HEK293T (cell line): Measurements from ENCODE around the gene TMCC3.
"Not testable (repeated sequence)": the region's sequence is repeated elsewhere in the genome, so short reads cannot be mapped to it uniquely, and the experiment has no call there.

Source experiments
- CTCF ChIA-PET: fragments of 350-600 bp; formaldehyde crosslinking; extraction: SDS; loops from one replicate; lab custom pipeline; 2021; ENCODE audit warnings: antibody characterized with exemption, inconsistent platforms; lab: Yijun Ruan, JAX
- POLR2A ChIA-PET: fragments of 350-600 bp; formaldehyde crosslinking; extraction: SDS; loops from one replicate; lab custom pipeline; 2020; ENCODE audit warnings: antibody characterized with exemption, inconsistent platforms; lab: Yijun Ruan, JAX
- DNase-seq: peaks from one replicate; pipeline ENCODE4 v3.0.0; 2012; ENCODE audit warnings: mixed read lengths; ENCODE audit errors: extremely low spot score
- ARNT ChIP-seq: fragments of 450-650 bp; IDR thresholded peaks from 2 replicates; pipeline ENCODE4 v1.6.1; 2017; ENCODE audit warnings: mild to moderate bottlenecking
- BHLHE40 ChIP-seq: fragments of 450-650 bp; IDR thresholded peaks from 2 replicates; pipeline ENCODE4 v1.6.1; 2016; ENCODE audit warnings: mild to moderate bottlenecking, moderate library complexity, borderline replicate concordance
- CTBP1 ChIP-seq: fragments of 450-650 bp; IDR thresholded peaks from 2 replicates; pipeline ENCODE4 v1.6.1; 2016; ENCODE audit warnings: borderline replicate concordance
- ELF4 ChIP-seq: fragments of 450-650 bp; IDR thresholded peaks from 2 replicates; pipeline ENCODE4 v1.6.1; 2017; ENCODE audit warnings: antibody characterized with exemption
- FOXA1 ChIP-seq: fragments of 450-650 bp; IDR thresholded peaks from 2 replicates; pipeline ENCODE4 v1.6.1; 2016; ENCODE audit warnings: mild to moderate bottlenecking
- FOXK2 ChIP-seq: fragments of 450-650 bp; IDR thresholded peaks from 2 replicates; pipeline ENCODE4 v1.6.1; 2016; ENCODE audit warnings: mild to moderate bottlenecking
- FOXM1 ChIP-seq: fragments of 450-650 bp; IDR thresholded peaks from 2 replicates; pipeline ENCODE4 v1.6.1; 2017; ENCODE audit warnings: mild to moderate bottlenecking, borderline replicate concordance
- HDGF ChIP-seq: fragments of 450-650 bp; IDR thresholded peaks from 2 replicates; pipeline ENCODE4 v1.6.1; 2017; ENCODE audit warnings: antibody characterized with exemption, borderline replicate concordance
- L3MBTL2 ChIP-seq: fragments of 450-650 bp; conservative IDR thresholded peaks from 2 replicates; pipeline ENCODE4 v1.6.1; 2016; ENCODE audit warnings: mild to moderate bottlenecking
- LEF1 ChIP-seq: fragments of 450-650 bp; IDR thresholded peaks from 2 replicates; pipeline ENCODE4 v1.6.1; 2017; ENCODE audit warnings: mild to moderate bottlenecking, borderline replicate concordance
- NFRKB ChIP-seq: fragments of 450-650 bp; IDR thresholded peaks from 2 replicates; pipeline ENCODE4 v1.6.1; 2016; ENCODE audit warnings: mild to moderate bottlenecking, moderate library complexity
- SP1 ChIP-seq: fragments of 450-650 bp; IDR thresholded peaks from 2 replicates; pipeline ENCODE4 v1.6.1; 2017
- SUZ12 ChIP-seq: fragments of 450-650 bp; IDR thresholded peaks from 2 replicates; pipeline ENCODE4 v1.6.1; 2016; ENCODE audit warnings: mild to moderate bottlenecking
- TARDBP ChIP-seq: fragments of 450-650 bp; IDR thresholded peaks from 2 replicates; pipeline ENCODE4 v1.6.1; 2016
- ZNF384 ChIP-seq: fragments of 450-650 bp; IDR thresholded peaks from 2 replicates; pipeline ENCODE4 v1.6.1; 2016
- TF ChIP-seq, protein P1 (sequence below): fragments of 450-650 bp; IDR thresholded peaks from 2 replicates; pipeline ENCODE4 v1.6.1; 2016

Gene TMCC3

GRCh38 chr12:94555687-94556086, 94.7 kb downstream of the TMCC3 start:
- CTCF ChIA-PET = no interaction called here

DNA sequence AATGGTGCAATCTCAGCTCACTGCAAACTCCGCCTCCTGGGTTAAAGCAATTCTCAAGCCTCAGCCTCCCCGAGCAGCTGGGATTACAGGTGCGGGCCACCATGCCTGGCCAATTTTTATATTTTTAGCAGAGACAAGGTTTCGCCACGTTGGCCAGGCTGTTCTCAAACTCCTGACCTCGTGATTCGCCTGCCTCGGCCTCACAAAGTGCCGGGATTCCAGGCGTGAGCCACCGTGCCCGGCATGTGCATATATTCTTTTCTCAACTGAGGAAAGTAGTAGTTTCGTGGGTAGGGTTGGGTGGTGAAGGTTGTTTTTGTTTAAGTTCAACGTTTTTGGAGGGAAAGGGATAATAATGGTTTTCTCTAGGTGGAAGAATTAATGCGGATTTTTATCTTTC, 96.5 kb downstream of the TMCC3 start:
- TF ChIP-seq HDGF (no peak), ZNF384 (no peak)
- TF ChIP-seq, protein P1, sequence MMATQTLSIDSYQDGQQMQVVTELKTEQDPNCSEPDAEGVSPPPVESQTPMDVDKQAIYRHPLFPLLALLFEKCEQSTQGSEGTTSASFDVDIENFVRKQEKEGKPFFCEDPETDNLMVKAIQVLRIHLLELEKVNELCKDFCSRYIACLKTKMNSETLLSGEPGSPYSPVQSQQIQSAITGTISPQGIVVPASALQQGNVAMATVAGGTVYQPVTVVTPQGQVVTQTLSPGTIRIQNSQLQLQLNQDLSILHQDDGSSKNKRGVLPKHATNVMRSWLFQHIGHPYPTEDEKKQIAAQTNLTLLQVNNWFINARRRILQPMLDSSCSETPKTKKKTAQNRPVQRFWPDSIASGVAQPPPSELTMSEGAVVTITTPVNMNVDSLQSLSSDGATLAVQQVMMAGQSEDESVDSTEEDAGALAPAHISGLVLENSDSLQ = no peak
- ChIA-PET POLR2A (no interaction called here), CTCF (interaction anchor here (0.6 kb wide), 1 partner anchor 14 kb away, joined by 3 read pairs; no protein-coding TSS in a partner anchor)
- no peak for DNase-seq

More at GRCh38 chr12:94555687-94556086, 94.7 kb downstream of the TMCC3 start:
- TF ChIP-seq, protein P1 = no peak
- TF ChIP-seq ELF4 = no peak
- no peak for TF ChIP-seq ARNT
- no peak for TF ChIP-seq ZNF384
- TF ChIP-seq FOXM1 = no peak
- no peak for TF ChIP-seq LEF1
- TF ChIP-seq CTBP1 = no peak
- TF ChIP-seq FOXA1 = no peak
- TF ChIP-seq SUZ12 = no peak
- no peak for TF ChIP-seq HDGF
- TF ChIP-seq TARDBP = no peak
- TF ChIP-seq SP1 = no peak
- TF ChIP-seq FOXK2 = no peak
- no peak for DNase-seq
- POLR2A ChIA-PET = no interaction called here

DNA sequence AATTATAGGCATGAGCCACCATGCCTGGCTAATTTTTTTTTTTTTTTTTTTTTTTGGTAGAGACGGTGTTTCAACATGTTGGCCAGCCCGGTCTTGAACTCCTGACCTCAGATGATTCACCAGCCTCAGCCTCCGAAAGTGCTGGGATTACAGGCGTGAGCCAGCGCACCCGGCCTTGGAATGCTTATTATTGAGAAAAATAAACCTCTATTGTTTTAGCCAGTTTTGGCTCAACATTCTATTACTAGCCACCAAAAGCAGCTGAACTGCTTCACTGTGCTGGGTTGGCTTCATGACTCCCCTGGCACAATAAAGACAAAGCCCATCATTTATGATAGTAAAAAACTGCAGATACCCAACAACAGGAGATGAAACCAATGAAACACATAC, 97.2 kb downstream of the TMCC3 start:
- POLR2A ChIA-PET = no interaction called here
- CTCF ChIA-PET = interaction anchor here (0.6 kb wide), 1 partner anchor 15 kb away, joined by 3 read pairs; no protein-coding TSS in a partner anchor
- DNase-seq = no peak
- TF ChIP-seq ELF4 (no peak), FOXA1 (no peak), ARNT (no peak), L3MBTL2 (no peak), BHLHE40 (no peak), FOXK2 (no peak), NFRKB (no peak), ZNF384 (no peak), SP1 (no peak), FOXM1 (no peak), TARDBP (no peak), LEF1 (no peak), HDGF (no peak), SUZ12 (no peak), CTBP1 (no peak)
- TF ChIP-seq, protein P1 = no peak

DNA sequence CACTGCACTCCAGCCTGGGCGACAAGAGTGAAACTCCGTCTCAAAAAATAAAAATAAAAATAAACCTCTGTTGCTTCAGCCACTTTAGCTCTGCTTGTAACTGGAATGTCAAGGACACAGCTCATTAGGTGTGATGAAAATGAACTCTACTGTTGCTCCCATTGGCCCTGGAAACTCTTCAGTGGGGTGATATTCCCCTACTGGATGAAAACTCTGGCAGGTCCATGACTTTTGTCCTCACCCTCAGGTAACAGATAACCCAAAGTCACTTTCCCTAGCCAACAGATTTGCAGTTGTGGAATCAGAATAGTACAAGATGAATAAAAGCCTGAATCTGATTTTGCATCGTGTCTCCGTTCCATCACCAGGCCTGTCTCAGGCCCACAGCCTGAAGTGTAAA, 98.5 kb downstream of the TMCC3 start:
- no peak for TF ChIP-seq ELF4
- no peak for TF ChIP-seq HDGF
- TF ChIP-seq ARNT = no peak
- TF ChIP-seq SUZ12 = no peak
- TF ChIP-seq, protein P1 = no peak
- no peak for TF ChIP-seq FOXK2
- no peak for TF ChIP-seq TARDBP
- TF ChIP-seq BHLHE40 = no peak
- TF ChIP-seq ZNF384 = no peak
- no peak for TF ChIP-seq FOXM1
- no peak for TF ChIP-seq CTBP1
- no peak for TF ChIP-seq NFRKB
- TF ChIP-seq L3MBTL2 = no peak
- TF ChIP-seq SP1 = no peak
- TF ChIP-seq FOXA1 = no peak
- no peak for TF ChIP-seq LEF1
- no peak for DNase-seq
- ChIA-PET POLR2A (no interaction called here), CTCF (no interaction called here)

GRCh38 chr12:94550964-94551363, 99.4 kb downstream of the TMCC3 start:
- ChIA-PET POLR2A (no interaction called here), CTCF (no interaction called here)
- TF ChIP-seq BHLHE40 (no peak), ARNT (no peak), ZNF384 (no peak), FOXK2 (no peak), FOXA1 (no peak), NFRKB (no peak), ELF4 (no peak)
- TF ChIP-seq, protein P1 = no peak
- no peak for DNase-seq

DNA sequence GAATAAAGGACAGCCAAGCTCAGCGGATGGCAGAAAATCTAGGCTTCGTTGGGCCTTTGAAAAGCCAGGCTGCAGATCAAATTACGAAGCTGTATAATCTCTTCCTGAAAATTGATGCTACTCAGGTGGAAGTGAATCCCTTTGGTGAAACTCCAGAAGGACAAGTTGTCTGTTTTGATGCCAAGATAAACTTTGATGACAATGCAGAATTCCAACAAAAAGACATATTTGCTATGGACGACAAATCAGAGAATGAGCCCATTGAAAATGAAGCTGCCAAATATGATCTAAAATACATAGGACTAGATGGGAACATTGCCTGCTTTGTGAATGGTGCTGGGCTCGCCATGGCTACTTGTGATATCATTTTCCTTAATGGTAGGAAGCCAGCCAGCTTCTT, 101.5 kb downstream of the TMCC3 start:
- POLR2A ChIA-PET, DNase-seq: not testable (repeated sequence)
- CTCF ChIA-PET = interaction anchor here (0.8 kb wide), 1 partner anchor 327 kb away, joined by 3 read pairs; no protein-coding TSS in a partner anchor
